ENCODE data around the gene RNU5B-1.

The RNU5B-1 gene

GRCh38 chr15:65304381-65305149 lies at the start of gene RNU5B-1:
RNU5B-1 (plus strand) TSS chr15:65304677.
- peak; percentile 99 for DNase-seq
- in situ Hi-C loops (cut with MboI; ENCODE audit: low pct_unique_long_range_greater_than_20kb, low sequenced_read_pairs) = no loop called here

- in situ Hi-C loops (cut with MboI; ENCODE audit: low pct_unique_long_range_greater_than_20kb, low sequenced_read_pairs) = no loop called here
- no peak for DNase-seq
These were observed 49.7 kb upstream of the RNU5B-1 start for GRCh38 chr15:65254758-65255157.

- in situ Hi-C loops (cut with MboI; ENCODE audit: low pct_unique_long_range_greater_than_20kb, low sequenced_read_pairs) = no loop called here
- no peak for DNase-seq
These were observed 48.9 kb upstream of the RNU5B-1 start for GRCh38 chr15:65255486-65256140.

GRCh38 chr15:65258375-65259262 lies 45.9 kb upstream of the RNU5B-1 start:
- DNase-seq = no peak
- in situ Hi-C loops (cut with MboI; ENCODE audit: low pct_unique_long_range_greater_than_20kb, low sequenced_read_pairs) = no loop called here

- in situ Hi-C loops (cut with MboI; ENCODE audit: low pct_unique_long_range_greater_than_20kb, low sequenced_read_pairs) = no loop called here
- DNase-seq = no peak
These were observed 45.1 kb upstream of the RNU5B-1 start for GRCh38 chr15:65259367-65259797.

GRCh38 chr15:65260968-65261367 lies 43.5 kb upstream of the RNU5B-1 start:
- DNase-seq = no peak
- in situ Hi-C loops (cut with MboI; ENCODE audit: low pct_unique_long_range_greater_than_20kb, low sequenced_read_pairs) = no loop called here

GRCh38 chr15:65263313-65263712 lies 41.2 kb upstream of the RNU5B-1 start:
- in situ Hi-C loops (cut with MboI; ENCODE audit: low pct_unique_long_range_greater_than_20kb, low sequenced_read_pairs) = no loop called here
- DNase-seq = no peak

GRCh38 chr15:65264863-65265430 lies 39.5 kb upstream of the RNU5B-1 start:
- no peak for DNase-seq
- in situ Hi-C loops (cut with MboI; ENCODE audit: low pct_unique_long_range_greater_than_20kb, low sequenced_read_pairs) = no loop called here

GRCh38 chr15:65266469-65266868 lies 38.0 kb upstream of the RNU5B-1 start:
- in situ Hi-C loops (cut with MboI; ENCODE audit: low pct_unique_long_range_greater_than_20kb, low sequenced_read_pairs) = no loop called here
- no peak for DNase-seq

- no peak for DNase-seq
- in situ Hi-C loops (cut with MboI; ENCODE audit: low pct_unique_long_range_greater_than_20kb, low sequenced_read_pairs) = no loop called here
These were observed 36.1 kb upstream of the RNU5B-1 start for GRCh38 chr15:65268411-65268810.

GRCh38 chr15:65270811-65271545 lies 33.5 kb upstream of the RNU5B-1 start:
- in situ Hi-C loops (cut with MboI; ENCODE audit: low pct_unique_long_range_greater_than_20kb, low sequenced_read_pairs) = loop anchor here (10.0 kb wide), 1 partner anchor 66 kb away; no protein-coding TSS in a partner anchor
- peak; percentile 76 for DNase-seq

- DNase-seq = peak; percentile 35
- in situ Hi-C loops (cut with MboI; ENCODE audit: low pct_unique_long_range_greater_than_20kb, low sequenced_read_pairs) = loop anchor here (10.0 kb wide), 1 partner anchor 70 kb away; no protein-coding TSS in a partner anchor
These were observed 29.3 kb upstream of the RNU5B-1 start for GRCh38 chr15:65275104-65275727.

- DNase-seq = no peak
- in situ Hi-C loops (cut with MboI; ENCODE audit: low pct_unique_long_range_greater_than_20kb, low sequenced_read_pairs) = loop anchor here (10.0 kb wide), 1 partner anchor 71 kb away; no protein-coding TSS in a partner anchor
These were observed 28.8 kb upstream of the RNU5B-1 start for GRCh38 chr15:65275728-65276126.

- DNase-seq = no peak
- in situ Hi-C loops (cut with MboI; ENCODE audit: low pct_unique_long_range_greater_than_20kb, low sequenced_read_pairs) = loop anchor here (10.0 kb wide), 1 partner anchor 72 kb away; no protein-coding TSS in a partner anchor
These were observed 27.5 kb upstream of the RNU5B-1 start for GRCh38 chr15:65277015-65277414.

GRCh38 chr15:65278480-65278879 lies 26.0 kb upstream of the RNU5B-1 start:
- in situ Hi-C loops (cut with MboI; ENCODE audit: low pct_unique_long_range_greater_than_20kb, low sequenced_read_pairs) = loop anchor here (10.0 kb wide), 1 partner anchor 74 kb away; no protein-coding TSS in a partner anchor
- DNase-seq = no peak

GRCh38 chr15:65285291-65286068 lies 19.0 kb upstream of the RNU5B-1 start:
- DNase-seq = no peak
- in situ Hi-C loops (cut with MboI; ENCODE audit: low pct_unique_long_range_greater_than_20kb, low sequenced_read_pairs) = no loop called here

- in situ Hi-C loops (cut with MboI; ENCODE audit: low pct_unique_long_range_greater_than_20kb, low sequenced_read_pairs) = no loop called here
- no peak for DNase-seq
These were observed 18.3 kb upstream of the RNU5B-1 start for GRCh38 chr15:65286069-65286703.

Measured in KBM-7 (cell line).